PC-9 (cell line): ENCODE results near the gene MRM3. TPM values are rescaled to one million over a fixed set of nuclear protein-coding genes. Genes with fewer than 3 reads are reported as not detected.

Source experiments
- BruUV-seq: library from RNA; stranded (reverse); fragments of 400-500 nt; replicated peaks from 2 replicates; lab custom pipeline; 2021; lab: Mats Ljungman, UMichigan
- CTCF ChIA-PET: fragments of 300-600 bp; sonication (Branson Sonifier 250); formaldehyde crosslinking; loops from one replicate; lab custom pipeline; 2022; ENCODE audit warnings: antibody characterized with exemption; lab: Charles Lee
- POLR2A ChIA-PET: fragments of 300-600 bp; sonication (Branson Sonifier 250); formaldehyde crosslinking; loops from one replicate; lab custom pipeline; 2022; ENCODE audit warnings: antibody characterized with exemption; ENCODE audit not compliant: unreplicated experiment; lab: Charles Lee
- DNase-seq, 2 experiments: peaks; one replicate each; pipeline versions ENCODE4 v3.0.0 to v3.0.0-alpha.2; 2015 to 2022; ENCODE audit warnings: mixed read lengths in 1 of 2
- H2AFZ ChIP-seq: fragments of 200-600 bp; sonication (generic); 2 replicates; pipeline ENCODE4 v1.8.1; 2017; ENCODE audit warnings: antibody characterized with exemption
- H3F3A ChIP-seq: fragments of 200-600 bp; sonication (generic); 2 replicates; pipeline ENCODE4 v1.8.1; 2017; ENCODE audit warnings: antibody characterized with exemption, mild to moderate bottlenecking, low read depth; ENCODE audit not compliant: insufficient read depth
- H3K27ac ChIP-seq: fragments of 200-600 bp; sonication (generic); 2 replicates; pipeline ENCODE4 v1.6.1; 2016; ENCODE audit warnings: mixed run types
- H3K27me3 ChIP-seq: fragments of 200-600 bp; sonication (generic); 2 replicates; pipeline ENCODE4 v1.6.1; 2016; ENCODE audit warnings: low read depth, mixed run types; ENCODE audit not compliant: insufficient read depth
- H3K36me3 ChIP-seq: fragments of 200-600 bp; sonication (generic); 2 replicates; pipeline ENCODE4 v1.6.1; 2016; ENCODE audit warnings: low read depth, mixed run types
- H3K4me1 ChIP-seq: fragments of 200-600 bp; sonication (generic); replicated peaks from 2 replicates; pipeline ENCODE4 v1.6.1; 2016; ENCODE audit warnings: mixed run types; ENCODE audit not compliant: insufficient read depth
- H3K4me2 ChIP-seq: fragments of 200-600 bp; sonication (generic); 2 replicates; pipeline ENCODE4 v1.6.1; 2017; ENCODE audit warnings: mixed run types
- H3K4me3 ChIP-seq: fragments of 200-600 bp; sonication (generic); 2 replicates; pipeline ENCODE4 v1.6.1; 2016; ENCODE audit warnings: mixed run types
- H3K79me2 ChIP-seq: fragments of 200-600 bp; sonication (generic); 2 replicates; pipeline ENCODE4 v1.6.1; 2017; ENCODE audit warnings: low read depth, mixed run types
- H3K9me2 ChIP-seq: fragments of 200-600 bp; sonication (generic); 2 replicates; pipeline ENCODE4 v1.8.1; 2017; ENCODE audit warnings: mild to moderate bottlenecking; ENCODE audit not compliant: insufficient read depth
- H3K9me3 ChIP-seq: fragments of 200-600 bp; sonication (generic); 2 replicates; pipeline ENCODE4 v1.8.1; 2016; ENCODE audit warnings: low read depth; ENCODE audit not compliant: insufficient read depth
- H4K20me1 ChIP-seq: fragments of 200-600 bp; sonication (generic); 2 replicates; pipeline ENCODE4 v1.8.1; 2017; ENCODE audit not compliant: insufficient read depth
- CTCF ChIP-seq: fragments of 200-600 bp; sonication (generic); conservative IDR thresholded peaks from 2 replicates; pipeline ENCODE4 v1.6.1; 2017; ENCODE audit warnings: mixed run types, antibody characterized with exemption, mild to moderate bottlenecking, moderate library complexity
- EZH2 ChIP-seq: fragments of 200-600 bp; sonication (generic); IDR thresholded peaks from 2 replicates; pipeline ENCODE4 v1.8.0; 2017; ENCODE audit warnings: antibody characterized with exemption, low read depth
- intact Hi-C: fragments of 100-400 bp; cut with micrococcal nuclease; formaldehyde crosslinking; loops from one replicate; pipeline ENCODE4 v1.10.0; 2022; ENCODE audit not compliant: unreplicated experiment
- total RNA-seq: library from RNA; stranded (reverse); gene quantifications from 2 replicates; pipeline ENCODE4 v1.2.3, GENCODE V29; 2021

MRM3 gene
- total RNA-seq, 1 experiment from 2014 or later: 23.2 TPM

- H3K9me2 ChIP-seq: no peaks in the 10 kb centered on the region
- H3F3A ChIP-seq: peaks cover 38% of the 10 kb centered on the region
- H3K36me3 ChIP-seq: peaks cover 51% of the 10 kb centered on the region
- no peak overlapping the region for H3K27ac ChIP-seq
- H3K27me3 ChIP-seq: no peaks in the 10 kb centered on the region
- H3K4me2 ChIP-seq: no peak overlapping the region
- H3K4me1 ChIP-seq: no peaks in the 10 kb centered on the region
- no peak overlapping the region for H2AFZ ChIP-seq
- intact Hi-C loops: no loop called here
- H3K9me3 ChIP-seq: no peaks in the 10 kb centered on the region
- ChIA-PET POLR2A (no interaction called here), CTCF (no interaction called here)
- no peak for DNase-seq
- H4K20me1 ChIP-seq: peaks cover 62% of the 10 kb centered on the region
- no TSS peak for BruUV-seq
- TF ChIP-seq CTCF (no peak), EZH2 (no peak)
- no peak overlapping the region for H3K4me3 ChIP-seq
- peaks cover 31% of the 10 kb centered on the region for H3K79me2 ChIP-seq
Measured at GRCh38 chr17:742147-742793, 39.9 kb upstream of the MRM3 start.

DNA sequence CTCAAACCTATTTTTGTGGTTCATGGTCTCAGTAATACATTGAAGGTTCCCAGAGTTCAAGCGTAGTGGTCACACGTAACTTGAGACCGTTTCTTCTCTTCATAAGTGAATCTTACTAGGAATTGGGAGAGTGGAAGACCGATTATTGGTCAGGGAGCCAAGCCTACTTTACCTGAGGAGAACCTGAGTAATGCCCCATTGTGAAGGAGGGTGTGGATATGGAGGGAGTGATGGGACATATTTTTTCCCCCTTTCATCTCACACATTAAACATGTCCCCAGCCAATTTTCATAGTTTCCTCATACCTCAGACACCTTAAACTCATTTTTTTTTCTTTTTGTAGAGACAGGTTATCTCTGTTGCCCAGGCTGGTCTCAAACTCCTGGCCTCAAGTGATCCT lies 39.0 kb upstream of the MRM3 start:
- H3K9me3 ChIP-seq: no peaks in the 10 kb centered on the region
- intact Hi-C loops: no loop called here
- peaks cover 40% of the 10 kb centered on the region for H3K79me2 ChIP-seq
- peaks cover 69% of the 10 kb centered on the region for H4K20me1 ChIP-seq
- peaks cover 32% of the 10 kb centered on the region for H3F3A ChIP-seq
- DNase-seq: no peak
- H3K4me1 ChIP-seq: no peaks in the 10 kb centered on the region
- no peak overlapping the region for H2AFZ ChIP-seq
- CTCF ChIA-PET: no interaction called here
- POLR2A ChIA-PET: no interaction called here
- H3K27ac ChIP-seq: no peak overlapping the region
- H3K4me2 ChIP-seq: no peak overlapping the region
- H3K4me3 ChIP-seq: no peak overlapping the region
- no peaks in the 10 kb centered on the region for H3K9me2 ChIP-seq
- no peaks in the 10 kb centered on the region for H3K27me3 ChIP-seq
- TF ChIP-seq CTCF: no peak
- TF ChIP-seq EZH2: no peak
- BruUV-seq: no TSS peak
- H3K36me3 ChIP-seq: peaks cover 58% of the 10 kb centered on the region

GRCh38 chr17:744937-745336 lies 37.2 kb upstream of the MRM3 start:
- Histone ChIP-seq H3K4me3 (no peak overlapping the region), H3K4me2 (no peak overlapping the region), H3K27me3 (no peaks in the 10 kb centered on the region), H3F3A (peaks cover 26% of the 10 kb centered on the region), H3K4me1 (peaks cover 3% of the 10 kb centered on the region), H2AFZ (no peak overlapping the region), H3K79me2 (peaks cover 56% of the 10 kb centered on the region), H3K36me3 (peaks cover 61% of the 10 kb centered on the region), H4K20me1 (peaks cover 71% of the 10 kb centered on the region), H3K9me3 (no peaks in the 10 kb centered on the region; the same call in 1 of the 2 replicates), H3K9me2 (no peaks in the 10 kb centered on the region), H3K27ac (no peak overlapping the region)
- POLR2A ChIA-PET: no interaction called here
- no TSS peak for BruUV-seq
- no peak for DNase-seq
- CTCF ChIA-PET: no interaction called here
- intact Hi-C loops: no loop called here
- TF ChIP-seq CTCF: no peak
- no peak for TF ChIP-seq EZH2
